WI38 (cell line): ENCODE measurements around the gene SFT2D3.
A peak's percentile ranks its signal among the peaks of the same experiment; 100 is the strongest.

Experiments
- H3K4me3 ChIP-seq: 2 replicates; pipeline ENCODE4 v1.5.1; 2011; ENCODE audit warnings: low read depth, mild to moderate bottlenecking, control low read depth, low read length
- TF ChIP-seq, protein P1 (sequence below): IDR thresholded peaks from 2 replicates; pipeline ENCODE4 v1.5.1; 2012; ENCODE audit warnings: low read depth, mild to moderate bottlenecking, control low read depth, low read length

The SFT2D3 gene

DNA sequence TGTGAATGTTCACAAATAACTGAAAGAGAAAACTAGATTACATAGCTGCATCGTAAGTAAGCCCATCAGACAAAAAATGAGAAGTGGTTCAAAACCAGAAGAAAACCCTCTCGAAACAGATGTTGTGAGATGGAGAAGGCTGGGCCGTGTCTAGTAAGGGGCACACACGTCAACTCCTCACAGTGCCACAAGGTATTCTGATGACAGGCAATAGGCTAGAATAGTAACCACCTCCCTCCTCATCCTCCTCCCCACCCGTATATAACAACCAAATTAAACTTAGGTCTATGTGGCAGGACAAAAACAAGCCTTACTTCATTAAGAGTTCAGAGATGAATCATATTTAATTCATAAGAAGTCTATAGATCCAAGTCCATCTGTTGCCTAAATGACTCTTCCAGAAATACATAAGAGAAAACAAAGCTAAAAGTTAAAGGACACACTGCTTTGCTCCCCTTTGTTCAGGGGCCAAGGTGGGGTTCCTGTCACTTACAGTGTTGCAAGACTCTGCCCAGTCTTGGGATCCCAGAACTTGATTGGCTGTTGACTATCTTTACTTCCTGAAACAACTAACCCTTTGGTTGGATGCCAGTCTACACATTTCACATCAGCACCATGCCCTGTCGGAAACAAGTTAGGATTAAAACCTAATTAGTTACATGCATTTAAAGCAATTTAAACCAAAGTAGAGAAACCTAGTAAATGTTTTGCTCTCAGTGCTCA is 25.0 kb downstream of the SFT2D3 start:
- no peak overlapping the region for H3K4me3 ChIP-seq
- TF ChIP-seq, protein P1, sequence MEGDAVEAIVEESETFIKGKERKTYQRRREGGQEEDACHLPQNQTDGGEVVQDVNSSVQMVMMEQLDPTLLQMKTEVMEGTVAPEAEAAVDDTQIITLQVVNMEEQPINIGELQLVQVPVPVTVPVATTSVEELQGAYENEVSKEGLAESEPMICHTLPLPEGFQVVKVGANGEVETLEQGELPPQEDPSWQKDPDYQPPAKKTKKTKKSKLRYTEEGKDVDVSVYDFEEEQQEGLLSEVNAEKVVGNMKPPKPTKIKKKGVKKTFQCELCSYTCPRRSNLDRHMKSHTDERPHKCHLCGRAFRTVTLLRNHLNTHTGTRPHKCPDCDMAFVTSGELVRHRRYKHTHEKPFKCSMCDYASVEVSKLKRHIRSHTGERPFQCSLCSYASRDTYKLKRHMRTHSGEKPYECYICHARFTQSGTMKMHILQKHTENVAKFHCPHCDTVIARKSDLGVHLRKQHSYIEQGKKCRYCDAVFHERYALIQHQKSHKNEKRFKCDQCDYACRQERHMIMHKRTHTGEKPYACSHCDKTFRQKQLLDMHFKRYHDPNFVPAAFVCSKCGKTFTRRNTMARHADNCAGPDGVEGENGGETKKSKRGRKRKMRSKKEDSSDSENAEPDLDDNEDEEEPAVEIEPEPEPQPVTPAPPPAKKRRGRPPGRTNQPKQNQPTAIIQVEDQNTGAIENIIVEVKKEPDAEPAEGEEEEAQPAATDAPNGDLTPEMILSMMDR = no peak

DNA sequence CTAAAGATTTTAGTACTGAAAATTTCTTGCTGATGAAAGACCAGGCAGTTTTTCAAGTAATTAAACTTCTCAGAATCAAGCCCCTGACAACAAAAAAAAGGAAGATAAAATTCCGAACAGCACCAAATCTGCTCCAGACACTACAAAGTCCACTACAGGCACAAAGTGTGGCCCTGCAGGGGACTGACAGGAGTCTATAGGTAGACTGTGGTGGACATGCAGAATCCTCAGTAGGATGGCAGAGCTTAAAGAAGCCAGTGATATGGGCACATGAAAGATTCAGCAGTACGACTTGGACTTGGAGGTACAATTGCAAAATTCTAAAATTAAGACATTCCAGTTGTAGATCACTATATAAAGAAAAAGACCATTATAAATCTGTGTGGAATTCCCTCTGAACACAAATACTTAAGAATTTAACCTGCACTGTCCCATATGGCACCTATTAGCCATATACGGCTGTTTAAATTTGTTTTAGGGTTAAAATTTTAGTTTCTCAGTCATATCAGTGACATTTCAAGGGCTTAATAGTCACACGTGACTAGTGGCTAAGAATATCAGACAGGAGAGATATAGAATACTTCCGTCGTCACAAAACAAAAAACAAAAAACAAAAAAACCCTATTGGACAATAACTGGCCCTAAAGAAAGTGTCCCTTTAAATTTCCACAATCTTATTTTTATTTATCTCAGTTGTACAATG is 32.0 kb downstream of the SFT2D3 start:
- TF ChIP-seq, protein P1 = no peak
- no peak overlapping the region for H3K4me3 ChIP-seq

DNA sequence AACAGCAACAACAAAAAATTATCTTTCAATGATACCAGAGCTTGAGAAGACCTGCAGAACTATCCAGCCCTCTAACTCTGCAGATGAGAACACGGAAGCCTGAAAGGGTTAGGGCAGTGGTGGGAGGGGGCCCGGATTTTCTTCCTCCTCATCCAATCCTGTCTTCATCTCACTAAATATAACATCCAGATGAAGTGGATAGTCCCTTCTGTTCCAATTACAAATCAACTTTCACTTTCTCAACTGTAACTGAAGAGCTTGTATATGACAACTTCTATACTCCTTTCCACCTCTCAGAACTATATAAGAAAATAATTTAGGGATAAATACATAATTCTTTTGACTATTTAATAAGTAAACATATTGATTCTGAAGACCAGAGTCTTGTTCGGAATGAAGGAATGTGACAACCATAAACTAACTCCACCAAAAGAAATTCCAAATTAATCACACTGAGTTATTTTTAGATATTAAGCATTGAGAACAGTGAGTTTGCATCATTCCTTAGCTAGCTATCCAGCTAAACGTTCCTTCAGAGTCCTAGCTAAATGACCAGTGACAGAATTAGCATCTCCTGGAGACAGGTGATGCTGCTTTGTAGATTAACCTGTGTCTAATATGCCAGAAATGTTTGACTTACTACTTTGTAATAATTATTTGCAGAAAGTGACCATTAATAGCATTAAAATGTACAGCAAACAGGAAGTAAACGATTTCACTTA is 32.7 kb downstream of the SFT2D3 start:
- H3K4me3 ChIP-seq = peak overlapping the region; percentile 24
- TF ChIP-seq, protein P1 = no peak

DNA sequence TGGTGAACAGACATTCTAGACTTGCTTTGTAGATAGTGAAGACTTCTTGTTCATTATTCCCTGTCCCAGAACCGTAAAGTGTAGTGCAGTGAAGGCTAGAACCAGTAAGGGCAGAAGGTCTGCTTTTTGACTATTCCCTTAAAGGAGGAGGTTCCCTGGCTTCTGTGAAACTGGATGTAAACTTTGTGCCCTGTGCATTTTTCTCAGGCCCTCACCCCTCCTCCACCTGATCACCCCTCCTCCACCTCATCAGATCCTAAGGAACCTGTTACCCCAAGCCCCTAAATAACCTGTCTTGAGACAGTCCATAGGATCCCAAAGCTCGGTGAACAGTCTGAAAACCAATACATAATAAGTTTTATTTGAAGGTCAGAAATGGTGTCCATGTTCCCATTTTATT is 33.7 kb downstream of the SFT2D3 start:
- no peak overlapping the region for H3K4me3 ChIP-seq
- TF ChIP-seq, protein P1 = no peak

DNA sequence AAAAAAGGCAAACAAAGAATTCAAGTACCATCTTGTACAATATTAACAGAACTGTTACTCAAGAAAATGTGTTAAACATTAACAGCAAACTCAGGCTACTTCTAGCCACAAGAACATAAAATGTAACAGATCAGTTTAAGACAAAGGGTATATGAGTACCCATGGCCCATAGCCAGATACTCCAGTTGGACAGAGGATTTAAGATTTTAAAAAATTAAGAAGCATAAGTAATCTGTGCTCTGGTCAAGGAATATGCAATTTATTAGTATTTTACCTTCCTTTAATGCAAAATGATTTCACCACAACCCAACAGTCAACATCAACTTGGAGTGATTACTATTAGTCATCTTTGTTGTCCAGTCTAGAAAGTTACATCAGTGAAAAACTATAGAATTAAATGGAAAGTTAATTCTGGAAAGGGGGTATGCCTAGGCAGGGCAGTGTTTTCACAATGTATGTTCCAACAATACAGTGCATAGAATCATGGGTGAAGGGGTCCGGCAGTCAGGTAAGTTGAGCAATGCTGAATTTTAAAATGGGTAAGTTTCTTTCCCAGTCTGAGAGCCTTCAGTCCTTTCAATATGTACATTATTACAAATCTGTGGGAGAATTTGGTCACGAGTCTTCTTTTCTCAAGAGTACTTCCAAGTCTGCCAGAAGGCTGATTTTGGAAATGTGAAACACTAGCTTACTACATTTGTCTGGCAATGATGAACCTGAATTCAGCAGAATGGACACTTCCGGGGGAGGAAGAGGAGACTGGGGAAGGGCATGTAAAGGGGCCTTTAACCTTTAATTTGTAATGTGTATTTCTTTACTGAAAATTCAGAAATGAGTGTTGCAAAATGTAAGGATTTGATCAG is 34.5 kb downstream of the SFT2D3 start:
- TF ChIP-seq, protein P1 = no peak
- no peak overlapping the region for H3K4me3 ChIP-seq

DNA sequence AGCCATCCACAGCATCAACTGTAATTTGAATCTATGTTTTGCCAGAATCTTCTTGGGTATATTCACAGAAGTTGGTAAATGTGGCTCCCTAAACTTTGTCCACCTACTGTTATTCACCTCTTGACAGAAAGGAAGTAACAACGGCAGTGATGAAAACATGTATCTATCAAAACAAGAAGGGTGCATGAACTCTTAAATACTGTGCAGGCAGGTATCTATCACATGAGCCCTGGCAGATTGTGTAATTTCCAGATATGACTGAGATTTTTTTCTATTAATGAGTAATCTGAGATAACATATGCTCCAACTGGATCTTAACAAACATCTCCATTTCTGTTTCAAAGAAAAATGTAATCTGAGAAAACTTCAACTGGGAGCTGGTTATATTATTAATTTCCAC is 36.6 kb downstream of the SFT2D3 start:
- no peak overlapping the region for H3K4me3 ChIP-seq
- TF ChIP-seq, protein P1 = no peak
